LoVo (cell line): Measurements from ENCODE around the gene CREB5.
"Not testable (repeated sequence)": the region's sequence is repeated elsewhere in the genome, so short reads cannot be mapped to it uniquely, and the experiment has no call there.

Experiments used
- DNase-seq: peaks from one replicate; pipeline ENCODE4 v3.0.0-alpha.2; 2016; ENCODE audit warnings: low spot score

The CREB5 gene

GRCh38 chr7:28813243-28813962 lies 401.1 kb downstream of the CREB5 start:
- DNase-seq: no peak

DNA sequence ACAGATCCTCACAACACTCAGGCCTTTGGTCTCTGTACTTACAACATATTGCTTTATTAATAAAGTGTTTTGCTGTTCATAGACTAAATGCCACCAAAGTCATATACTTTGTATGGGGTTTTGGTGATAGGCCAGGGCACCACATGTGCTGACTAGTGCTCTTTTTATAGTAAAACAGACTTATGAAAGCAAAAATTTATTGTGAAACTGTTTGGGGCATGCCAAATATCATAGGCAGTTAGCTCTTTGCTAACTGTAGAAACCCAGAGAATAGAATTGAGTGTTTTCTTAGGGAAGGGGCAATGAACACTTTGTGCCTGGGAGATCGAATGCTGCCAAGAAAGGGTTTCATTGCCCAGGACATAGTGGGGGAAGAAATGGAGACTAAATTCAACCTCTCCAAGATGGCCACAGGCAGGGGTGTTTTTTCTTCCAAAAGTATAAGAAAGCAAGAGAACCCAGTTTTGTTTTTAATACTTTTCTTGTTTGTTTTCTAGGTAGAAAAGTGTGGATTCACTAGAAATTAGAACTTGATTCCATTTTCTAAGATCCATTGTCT lies 403.1 kb downstream of the CREB5 start:
- no peak for DNase-seq

- no peak for DNase-seq
Measured at GRCh38 chr7:28815928-28816373, 403.6 kb downstream of the CREB5 start.

- no peak for DNase-seq
Measured at GRCh38 chr7:28818996-28819395, 406.7 kb downstream of the CREB5 start.

- no peak for DNase-seq
Measured at GRCh38 chr7:28823582-28823981, 411.3 kb downstream of the CREB5 start.

GRCh38 chr7:28825817-28826448 lies 413.6 kb downstream of the CREB5 start:
- not testable (repeated sequence) for DNase-seq

GRCh38 chr7:28830846-28831245 lies 418.5 kb downstream of the CREB5 start:
- no peak for DNase-seq

GRCh38 chr7:28832669-28833068 lies 420.4 kb downstream of the CREB5 start:
- DNase-seq: no peak

GRCh38 chr7:28835800-28836199 lies 423.5 kb downstream of the CREB5 start:
- DNase-seq: no peak

GRCh38 chr7:28836716-28837115 lies 424.4 kb downstream of the CREB5 start:
- DNase-seq: no peak

DNA sequence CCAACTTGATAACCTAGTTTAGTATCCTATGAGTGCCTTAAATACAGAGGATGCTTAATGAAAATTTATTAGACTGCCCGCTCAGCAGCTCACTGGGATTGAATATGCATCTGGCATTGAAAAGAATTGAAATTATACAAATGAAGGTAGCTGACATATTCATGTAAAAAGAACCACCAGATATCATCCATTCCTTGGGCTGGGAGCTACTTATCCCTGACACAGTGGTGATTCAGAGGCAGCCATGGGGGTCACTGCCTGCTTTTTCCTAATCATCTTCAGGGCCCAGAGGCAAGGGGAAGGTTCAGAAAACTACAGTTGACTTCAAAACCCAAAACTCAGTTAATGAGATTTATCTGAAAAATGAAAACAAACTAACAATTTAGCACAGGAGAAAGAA lies 424.9 kb downstream of the CREB5 start:
- DNase-seq: no peak

- no peak for DNase-seq
Measured at GRCh38 chr7:28840592-28840995, 428.3 kb downstream of the CREB5 start.

GRCh38 chr7:28841766-28842165 lies 429.4 kb downstream of the CREB5 start:
- DNase-seq: no peak

DNA sequence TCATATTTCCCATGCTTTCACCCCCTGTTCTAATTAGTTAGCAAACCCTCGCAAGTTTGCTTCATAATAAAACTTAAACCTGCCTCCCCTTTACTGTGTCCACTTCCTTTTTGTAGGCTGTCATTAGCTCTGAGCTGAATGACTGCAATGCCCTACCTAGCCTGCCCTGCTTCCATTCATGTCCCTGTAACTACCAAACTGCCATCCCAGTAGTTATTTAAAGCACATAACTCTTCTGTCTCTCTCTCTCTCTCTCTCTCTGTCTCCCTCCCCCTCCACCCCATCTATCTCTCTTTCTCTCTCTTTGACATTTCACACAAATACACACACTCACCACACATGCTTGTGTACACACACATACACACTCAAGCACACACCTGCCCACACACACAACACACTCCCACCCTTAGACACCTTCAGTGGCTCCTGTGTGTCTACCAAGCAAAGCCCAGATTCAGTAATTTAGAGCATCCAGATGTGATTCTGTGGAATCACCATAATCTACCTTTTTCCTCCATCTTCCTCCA lies 430.5 kb downstream of the CREB5 start:
- DNase-seq: no peak

GRCh38 chr7:28845106-28845505 lies 432.8 kb downstream of the CREB5 start:
- no peak for DNase-seq

DNA sequence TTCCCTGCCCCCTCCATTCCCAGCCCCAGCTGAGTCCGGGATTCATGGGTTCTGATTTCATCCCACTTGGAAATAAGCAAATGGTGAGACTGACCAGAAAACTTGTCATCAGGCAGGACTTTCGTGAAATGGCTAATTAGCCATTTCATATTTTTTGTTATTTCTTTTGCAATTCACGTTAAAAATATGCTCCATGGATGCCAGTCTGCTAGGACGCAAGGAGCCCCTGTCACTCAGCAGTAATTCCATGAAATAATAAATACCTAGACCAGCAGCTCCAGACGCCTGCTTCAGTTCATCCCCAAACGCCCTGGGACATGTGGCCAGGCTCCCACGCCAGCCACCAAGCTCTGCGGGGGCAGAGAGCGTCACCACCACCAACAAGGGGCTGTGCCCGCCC lies 434.9 kb downstream of the CREB5 start:
- no peak for DNase-seq

DNA sequence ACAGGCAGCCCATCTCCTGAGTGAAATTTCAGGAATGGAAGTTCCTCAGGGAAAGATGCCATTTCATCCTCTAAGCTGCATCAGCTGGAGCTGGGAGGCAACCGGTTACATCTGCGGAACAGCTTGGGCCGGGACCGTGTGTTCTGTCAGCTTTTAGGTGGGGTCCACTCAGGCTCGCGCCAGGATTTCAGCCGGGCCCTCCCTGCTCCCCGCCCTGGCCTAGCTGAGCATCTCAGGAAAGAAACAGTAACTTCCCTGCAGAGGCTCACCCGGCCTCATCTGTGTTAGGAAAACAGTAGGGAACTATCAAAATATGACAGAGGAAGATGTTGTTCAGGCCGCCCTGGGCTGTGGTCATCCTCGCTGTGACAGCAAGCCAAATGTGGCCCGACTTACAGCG lies 435.4 kb downstream of the CREB5 start:
- no peak for DNase-seq

GRCh38 chr7:28848906-28849305 lies 436.6 kb downstream of the CREB5 start:
- no peak for DNase-seq

- no peak for DNase-seq
Measured at GRCh38 chr7:28850699-28851098, 438.4 kb downstream of the CREB5 start.

DNA sequence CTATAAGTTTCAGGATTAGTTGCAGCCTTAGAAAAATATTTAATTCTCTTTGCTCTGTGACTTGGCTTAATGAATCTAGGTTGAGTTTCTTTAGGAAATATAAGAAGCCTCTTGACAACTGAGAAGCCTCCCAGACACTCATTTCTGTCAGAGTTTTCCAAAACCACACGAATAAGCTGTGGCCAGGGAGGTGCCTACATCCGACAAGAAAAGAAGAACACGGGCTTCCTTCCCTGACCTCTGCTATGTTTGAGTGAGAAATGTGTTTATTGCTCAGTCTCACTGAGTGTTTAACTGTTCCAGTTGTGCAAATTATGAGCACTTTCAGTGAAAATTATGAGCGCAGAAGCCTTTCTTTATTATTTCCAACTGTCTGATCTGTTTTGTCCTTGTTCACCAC lies 440.8 kb downstream of the CREB5 start:
- no peak for DNase-seq

DNA sequence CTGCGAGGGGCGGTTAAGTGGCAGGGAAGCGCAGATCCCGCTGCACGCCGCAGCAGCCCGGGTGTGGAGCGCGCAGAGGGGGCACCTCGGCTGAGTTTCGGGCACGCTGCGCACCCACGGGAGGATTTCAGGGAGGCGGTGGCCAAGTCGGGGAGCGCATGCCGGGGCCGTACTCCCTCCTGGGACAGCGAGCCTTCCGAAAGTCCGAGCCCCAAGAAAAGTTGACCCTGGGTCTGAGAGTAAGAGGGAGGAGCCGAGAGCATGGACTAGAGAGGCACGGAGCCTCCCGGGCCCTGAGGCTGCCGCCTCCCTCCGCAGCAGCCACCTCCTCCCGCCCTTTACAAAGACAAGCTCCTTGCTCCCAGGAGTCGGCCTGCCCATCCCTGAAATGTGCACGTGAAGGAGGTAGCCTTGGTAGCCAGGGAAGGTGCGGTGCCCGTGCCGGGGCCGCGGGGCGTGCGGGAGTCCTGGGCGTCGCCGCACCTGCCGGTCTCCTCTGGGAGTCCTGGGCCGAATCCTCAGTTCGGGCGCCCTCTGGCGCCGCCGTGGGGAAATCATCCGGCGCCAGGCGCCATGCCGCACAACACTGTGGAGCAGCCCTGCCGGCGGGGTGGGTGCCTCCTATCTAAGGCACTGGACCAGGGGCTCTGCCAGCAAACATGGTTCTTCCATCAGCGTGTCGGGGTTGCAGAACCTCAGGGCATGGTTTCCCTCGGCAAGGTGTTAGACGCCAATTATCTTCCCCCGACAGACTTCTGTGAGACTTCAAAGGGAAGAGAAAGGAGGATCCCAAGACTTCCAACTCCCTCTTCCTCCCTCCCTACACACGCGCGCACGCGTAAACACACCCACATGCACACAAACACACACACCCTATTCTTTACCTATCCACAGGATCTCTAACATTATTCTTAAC lies 441.8 kb downstream of the CREB5 start:
- peak; percentile 80 for DNase-seq

DNA sequence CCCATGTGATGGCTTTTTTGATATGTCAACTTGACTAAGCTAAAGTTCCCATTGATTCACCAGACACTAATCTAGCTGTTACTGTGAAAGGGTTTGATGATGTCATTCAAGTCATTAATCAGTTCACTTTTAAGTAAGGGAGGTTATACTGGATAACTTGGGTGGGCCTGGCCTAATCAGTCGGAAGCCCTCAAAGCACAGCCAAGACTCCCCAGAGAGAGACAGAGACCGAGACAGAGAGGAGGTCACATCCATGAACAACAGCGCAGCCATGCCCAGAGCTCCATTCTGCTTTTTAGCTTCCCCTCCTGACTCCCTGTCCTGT lies 442.4 kb downstream of the CREB5 start:
- no peak for DNase-seq
